GM13977 (cell line): ENCODE results near the gene ITFG1.
"Not testable (repeated sequence)": the region's sequence is repeated elsewhere in the genome, so short reads cannot be mapped to it uniquely, and the experiment has no call there.

Source experiments
- DNase-seq: peaks from one replicate; pipeline ENCODE4 v3.0.0; 2012; ENCODE audit warnings: low spot score
- CTCF ChIP-seq: IDR thresholded peaks from 2 replicates; pipeline ENCODE4 v1.5.1; 2012; ENCODE audit warnings: mild to moderate bottlenecking, control low read depth; ENCODE audit not compliant: insufficient read depth; ENCODE audit errors: extremely low read depth, missing control alignments
- in situ Hi-C: fragments of 300-500 bp; cut with MboI; formaldehyde crosslinking; loops from one replicate; pipeline ENCODE4 v1.12.0; 2022; ENCODE audit warnings: low sequenced_read_pairs, low pct_unique_long_range_greater_than_20kb, mixed read lengths, inconsistent platforms; ENCODE audit not compliant: unreplicated experiment

ITFG1 gene

GRCh38 chr16:47475786-47476185 lies 14.9 kb upstream of the ITFG1 start:
- TF ChIP-seq CTCF = no peak
- in situ Hi-C loops = no loop called here
- no peak for DNase-seq

GRCh38 chr16:47473792-47474191 lies 12.9 kb upstream of the ITFG1 start:
- TF ChIP-seq CTCF = no peak
- in situ Hi-C loops = no loop called here
- DNase-seq = no peak

DNA sequence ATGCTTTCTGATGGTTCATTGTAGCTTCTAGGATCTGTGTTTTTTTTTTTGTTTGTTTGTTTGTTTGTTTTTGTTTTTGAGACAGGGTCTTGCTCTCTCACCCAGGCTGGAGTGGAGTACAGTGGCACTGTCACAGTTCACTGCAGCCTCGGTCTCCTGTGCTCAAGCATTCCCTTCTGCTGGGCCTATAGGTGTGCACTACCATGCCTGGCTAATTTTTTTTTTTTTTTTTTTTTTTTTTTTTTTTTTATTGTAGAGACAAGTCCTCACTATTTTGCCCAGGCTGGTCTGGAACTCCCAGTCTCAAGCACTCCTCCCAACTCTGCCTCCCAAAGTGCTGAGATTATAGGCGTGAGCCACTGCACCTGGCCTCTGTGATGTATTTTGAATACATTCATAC lies 12.1 kb upstream of the ITFG1 start:
- in situ Hi-C loops, DNase-seq: not testable (repeated sequence)

DNA sequence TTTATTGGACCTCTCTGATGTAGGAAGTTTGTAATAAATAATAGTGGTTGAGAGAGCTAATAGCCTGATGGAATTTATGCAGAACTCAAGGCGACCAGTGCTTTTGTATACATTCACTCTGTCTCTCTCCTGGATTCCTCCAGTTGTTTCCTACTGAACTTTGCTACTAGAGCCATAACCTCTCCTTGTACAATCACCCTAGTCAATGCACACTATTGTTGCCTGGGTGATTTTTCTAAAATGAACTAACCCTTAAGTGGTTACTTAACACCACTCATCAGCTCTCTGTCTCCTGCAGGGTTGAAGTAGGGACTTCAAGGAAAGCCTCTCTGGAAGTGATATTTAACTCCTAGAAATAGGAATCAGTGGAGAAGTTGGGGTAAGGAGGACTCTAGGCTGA lies 9.9 kb upstream of the ITFG1 start:
- DNase-seq = no peak
- TF ChIP-seq CTCF = no peak
- in situ Hi-C loops = no loop called here

- in situ Hi-C loops = no loop called here
- TF ChIP-seq CTCF = no peak
- DNase-seq = no peak
These were observed 9.3 kb upstream of the ITFG1 start for GRCh38 chr16:47470211-47470610.

DNA sequence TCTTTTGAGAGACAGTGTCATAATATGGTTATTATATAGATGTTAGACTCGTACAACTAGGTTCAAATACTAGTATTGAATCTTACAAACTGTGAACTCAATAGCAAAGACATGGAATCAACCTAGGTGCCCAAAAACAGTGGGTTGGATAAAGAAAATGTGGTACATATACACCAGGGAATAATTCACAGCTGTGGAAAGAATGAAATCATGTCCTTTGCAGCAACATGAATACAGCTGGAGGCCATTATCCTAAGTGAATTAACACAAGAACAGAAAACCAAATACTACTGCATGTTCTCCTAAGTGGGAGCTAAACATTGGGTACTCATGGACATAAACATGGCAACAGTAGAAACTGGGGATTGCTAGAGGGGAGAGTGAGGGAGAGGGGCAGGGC lies 8.4 kb upstream of the ITFG1 start:
- in situ Hi-C loops = no loop called here
- no peak for DNase-seq
- no peak for TF ChIP-seq CTCF

DNA sequence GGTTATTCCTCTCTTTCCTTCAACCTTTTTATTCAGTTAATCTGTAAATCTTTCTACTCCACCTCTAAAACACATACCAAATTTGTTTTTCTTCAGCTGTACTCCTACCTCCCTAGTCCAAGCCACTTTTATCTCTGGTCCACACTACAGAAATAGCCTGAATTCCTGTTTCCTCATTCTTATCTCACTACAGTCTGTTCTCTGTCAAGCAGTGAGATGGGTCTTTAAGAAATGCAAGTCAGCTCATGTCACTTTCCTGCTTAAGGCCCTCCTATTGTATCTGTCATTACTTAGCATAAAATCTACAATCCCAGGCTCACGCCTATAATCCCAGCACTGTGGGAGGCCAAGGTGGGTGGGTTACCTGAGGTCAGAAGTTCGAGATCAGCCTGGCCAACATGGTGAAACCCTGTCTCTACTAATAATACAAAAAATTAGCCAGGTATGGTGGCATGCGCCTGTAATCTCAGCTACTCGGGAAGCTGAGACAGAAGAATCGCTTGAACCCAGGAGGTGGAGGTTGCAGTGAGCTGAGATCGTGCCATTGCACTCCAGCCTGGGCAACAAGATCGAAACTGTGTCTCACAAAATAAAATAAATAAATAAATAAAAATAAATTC lies 7.3 kb upstream of the ITFG1 start:
- in situ Hi-C loops = not testable (repeated sequence)

GRCh38 chr16:47467501-47467900 lies 6.6 kb upstream of the ITFG1 start:
- no peak for DNase-seq
- no peak for TF ChIP-seq CTCF
- in situ Hi-C loops = no loop called here

More for the DNA sequence above, 7.3 kb upstream of the ITFG1 start:
- DNase-seq = not testable (repeated sequence)
